Measurements from ENCODE around the gene DRAP1.

- no peak for TF ChIP-seq CTCF (IDR thresholded peaks at IDR 0.05)
- no peak for TF ChIP-seq POLR2AphosphoS5 (IDR thresholded peaks at IDR 0.05; ENCODE audit: insufficient read depth in 1 of 2, low read depth in 1 of 2)
These were observed 26.2 kb downstream of the DRAP1 start, which contains the start of gene TSGA10IP for GRCh38 chr11:65945430-65945911.
